Panc1 (cell line): ENCODE data around the gene CPNE9.

Source experiments
- TF ChIP-seq, protein P1 (sequence below): fragments of 450-650 bp; IDR thresholded peaks from 2 replicates; pipeline ENCODE4 v1.5.1; 2017; ENCODE audit warnings: mild to moderate bottlenecking
- TF ChIP-seq, protein P2 (sequence below), 2 experiments: IDR thresholded peaks; 2 replicates each; pipeline ENCODE4 v1.6.1; 2011 to 2012; ENCODE audit warnings: low read depth in 2 of 2, control low read depth in 1 of 2, low read length in 1 of 2, mild to moderate bottlenecking in 1 of 2, moderate library complexity in 1 of 2; ENCODE audit not compliant: insufficient read depth in 1 of 2

DNA sequence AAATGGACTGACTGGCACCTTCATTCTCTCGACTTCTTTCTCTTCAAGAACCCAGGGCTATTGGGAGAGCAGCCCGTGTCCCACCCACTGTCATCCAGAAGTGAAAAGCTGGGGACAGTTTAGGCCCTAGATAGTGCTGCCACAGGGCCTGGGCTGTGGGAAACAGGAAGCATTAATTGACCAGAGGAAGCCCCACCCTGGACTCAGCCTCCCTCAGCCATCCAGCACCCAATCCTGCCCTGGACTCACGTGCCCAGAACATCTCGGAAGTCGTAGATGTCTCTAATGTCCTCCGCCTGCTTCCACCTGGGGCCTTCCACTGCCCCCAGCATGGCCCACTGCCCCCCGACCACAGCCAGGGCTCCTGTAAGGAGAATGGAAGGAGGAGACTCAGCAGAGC is 63.8 kb downstream of the CPNE9 start:
- TF ChIP-seq, protein P1, sequence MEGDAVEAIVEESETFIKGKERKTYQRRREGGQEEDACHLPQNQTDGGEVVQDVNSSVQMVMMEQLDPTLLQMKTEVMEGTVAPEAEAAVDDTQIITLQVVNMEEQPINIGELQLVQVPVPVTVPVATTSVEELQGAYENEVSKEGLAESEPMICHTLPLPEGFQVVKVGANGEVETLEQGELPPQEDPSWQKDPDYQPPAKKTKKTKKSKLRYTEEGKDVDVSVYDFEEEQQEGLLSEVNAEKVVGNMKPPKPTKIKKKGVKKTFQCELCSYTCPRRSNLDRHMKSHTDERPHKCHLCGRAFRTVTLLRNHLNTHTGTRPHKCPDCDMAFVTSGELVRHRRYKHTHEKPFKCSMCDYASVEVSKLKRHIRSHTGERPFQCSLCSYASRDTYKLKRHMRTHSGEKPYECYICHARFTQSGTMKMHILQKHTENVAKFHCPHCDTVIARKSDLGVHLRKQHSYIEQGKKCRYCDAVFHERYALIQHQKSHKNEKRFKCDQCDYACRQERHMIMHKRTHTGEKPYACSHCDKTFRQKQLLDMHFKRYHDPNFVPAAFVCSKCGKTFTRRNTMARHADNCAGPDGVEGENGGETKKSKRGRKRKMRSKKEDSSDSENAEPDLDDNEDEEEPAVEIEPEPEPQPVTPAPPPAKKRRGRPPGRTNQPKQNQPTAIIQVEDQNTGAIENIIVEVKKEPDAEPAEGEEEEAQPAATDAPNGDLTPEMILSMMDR = no peak
- TF ChIP-seq, protein P2, sequence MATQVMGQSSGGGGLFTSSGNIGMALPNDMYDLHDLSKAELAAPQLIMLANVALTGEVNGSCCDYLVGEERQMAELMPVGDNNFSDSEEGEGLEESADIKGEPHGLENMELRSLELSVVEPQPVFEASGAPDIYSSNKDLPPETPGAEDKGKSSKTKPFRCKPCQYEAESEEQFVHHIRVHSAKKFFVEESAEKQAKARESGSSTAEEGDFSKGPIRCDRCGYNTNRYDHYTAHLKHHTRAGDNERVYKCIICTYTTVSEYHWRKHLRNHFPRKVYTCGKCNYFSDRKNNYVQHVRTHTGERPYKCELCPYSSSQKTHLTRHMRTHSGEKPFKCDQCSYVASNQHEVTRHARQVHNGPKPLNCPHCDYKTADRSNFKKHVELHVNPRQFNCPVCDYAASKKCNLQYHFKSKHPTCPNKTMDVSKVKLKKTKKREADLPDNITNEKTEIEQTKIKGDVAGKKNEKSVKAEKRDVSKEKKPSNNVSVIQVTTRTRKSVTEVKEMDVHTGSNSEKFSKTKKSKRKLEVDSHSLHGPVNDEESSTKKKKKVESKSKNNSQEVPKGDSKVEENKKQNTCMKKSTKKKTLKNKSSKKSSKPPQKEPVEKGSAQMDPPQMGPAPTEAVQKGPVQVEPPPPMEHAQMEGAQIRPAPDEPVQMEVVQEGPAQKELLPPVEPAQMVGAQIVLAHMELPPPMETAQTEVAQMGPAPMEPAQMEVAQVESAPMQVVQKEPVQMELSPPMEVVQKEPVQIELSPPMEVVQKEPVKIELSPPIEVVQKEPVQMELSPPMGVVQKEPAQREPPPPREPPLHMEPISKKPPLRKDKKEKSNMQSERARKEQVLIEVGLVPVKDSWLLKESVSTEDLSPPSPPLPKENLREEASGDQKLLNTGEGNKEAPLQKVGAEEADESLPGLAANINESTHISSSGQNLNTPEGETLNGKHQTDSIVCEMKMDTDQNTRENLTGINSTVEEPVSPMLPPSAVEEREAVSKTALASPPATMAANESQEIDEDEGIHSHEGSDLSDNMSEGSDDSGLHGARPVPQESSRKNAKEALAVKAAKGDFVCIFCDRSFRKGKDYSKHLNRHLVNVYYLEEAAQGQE (IDR thresholded peaks at IDR 0.05; ENCODE audit: insufficient read depth in 1 of 2, low read depth in 2 of 2, low read length in 1 of 2) = no peak
